HCT116 (cell line): ENCODE data around the gene FMN2. TPM values are rescaled to one million over a fixed set of nuclear protein-coding genes. Genes with fewer than 3 reads are reported as not detected.

Source experiments
- ATAC-seq: fragments of 200-7000 bp; cut with Tn5 transposase; 2 replicates; pipeline ENCODE4 v1.9.1; 2020; ENCODE audit warnings: mild to moderate bottlenecking, moderate library complexity
- BruUV-seq: library from RNA; stranded (reverse); fragments of 400-500 nt; replicated peaks from 2 replicates; lab custom pipeline; 2021; lab: Mats Ljungman, UMichigan
- CTCF ChIA-PET: fragments of 300-600 bp; sonication (Branson Sonifier 250); formaldehyde crosslinking; loops from one replicate; lab custom pipeline; 2021; ENCODE audit warnings: antibody characterized with exemption; lab: Charles Lee
- POLR2A ChIA-PET: fragments of 300-600, 350-600 bp; sonication (Branson Sonifier 250); formaldehyde crosslinking; loops from one replicate; lab custom pipeline; 2021; ENCODE audit warnings: antibody characterized with exemption; lab: Charles Lee
- RAD21 ChIA-PET, 2 experiments: fragments of 300-600 bp; sonication (Branson Sonifier 250); formaldehyde crosslinking; loops; one replicate each; lab custom pipeline; 2023; ENCODE audit warnings: low total read pairs in 2 of 2; ENCODE audit not compliant: uncharacterized antibody in 2 of 2, unreplicated experiment in 2 of 2, low non-redundant PET in 1 of 2; lab: Charles Lee
- DNase-seq: peaks from one replicate; pipeline ENCODE4 v3.0.0-alpha.2; 2010; ENCODE audit warnings: low read depth, low spot score
- H2AFZ ChIP-seq: fragments of 200-600 bp; shearing (Covaris generic), sonication (generic); 2 replicates; pipeline ENCODE4 v1.6.1; 2017; ENCODE audit warnings: low read depth, mixed run types, mixed read lengths, antibody characterized with exemption, low read length; ENCODE audit not compliant: poor library complexity, severe bottlenecking
- H3K27ac ChIP-seq: 2 replicates; pipeline ENCODE4 v1.5.1; 2012; ENCODE audit warnings: low read depth, low read length
- H3K27me3 ChIP-seq: fragments of 200-600 bp; sonication (generic); 2 replicates; pipeline ENCODE4 v1.6.1; 2016; ENCODE audit warnings: mixed run types, low read length, mixed read lengths; ENCODE audit not compliant: insufficient read depth
- H3K36me3 ChIP-seq, 2 experiments: fragments of 200-500 bp in 1 of 2; fragments of 200-600 bp in 1 of 2; sonication (Bioruptor generic) in 1 of 2; sonication (generic) in 1 of 2; 2 replicates each; pipeline versions ENCODE4 v1.5.1 to v1.6.1; 2014 to 2016; ENCODE audit warnings: low read length in 2 of 2, inconsistent platforms in 1 of 2, mixed read lengths in 1 of 2, mixed run types in 1 of 2; ENCODE audit not compliant: insufficient read depth in 2 of 2, control insufficient read depth in 1 of 2
- H3K4me1 ChIP-seq, 2 experiments: fragments of 200-600 bp in 1 of 2; sonication (generic) in 1 of 2; 2 replicates each; pipeline versions ENCODE4 v1.5.1 to v1.6.1; 2012 to 2017; ENCODE audit warnings: low read length in 2 of 2, inconsistent platforms in 1 of 2, mild to moderate bottlenecking in 1 of 2, mixed read lengths in 1 of 2, mixed run types in 1 of 2, moderate library complexity in 1 of 2; ENCODE audit not compliant: insufficient read depth in 2 of 2, control insufficient read depth in 1 of 2
- H3K4me2 ChIP-seq: fragments of 200-600 bp; sonication (generic); 2 replicates; pipeline ENCODE4 v1.6.1; 2017; ENCODE audit warnings: mixed run types, low read length, mixed read lengths
- H3K4me3 ChIP-seq, 2 experiments: fragments of 200-600 bp in 1 of 2; sonication (generic) in 1 of 2; replicated peaks in 1 of 2; 2 replicates each; pipeline ENCODE4 v1.5.1; 2011 to 2016; ENCODE audit warnings: low read length in 2 of 2, control low read depth in 1 of 2, low read depth in 1 of 2, mild to moderate bottlenecking in 1 of 2, mixed read lengths in 1 of 2, mixed run types in 1 of 2
- H3K79me2 ChIP-seq: fragments of 200-600 bp; sonication (generic); 2 replicates; pipeline ENCODE4 v1.6.1; 2017; ENCODE audit warnings: mild to moderate bottlenecking, mixed run types, low read length, moderate library complexity, mixed read lengths; ENCODE audit not compliant: insufficient read depth
- H3K9ac ChIP-seq: fragments of 200-600 bp; sonication (generic); 2 replicates; pipeline ENCODE4 v1.6.1; 2016; ENCODE audit warnings: low read length, mixed read lengths
- H3K9me2 ChIP-seq: fragments of 200-600 bp; sonication (generic), shearing (Covaris generic); 2 replicates; pipeline ENCODE4 v1.6.1; 2017; ENCODE audit warnings: mixed run types, mild to moderate bottlenecking, moderate library complexity; ENCODE audit not compliant: insufficient read depth
- H3K9me3 ChIP-seq, 2 experiments: fragments of 200-500 bp in 1 of 2; fragments of 200-600 bp in 1 of 2; sonication (Bioruptor generic) in 1 of 2; sonication (generic) in 1 of 2; 2 replicates each; pipeline ENCODE4 v1.6.1; 2014 to 2017; ENCODE audit warnings: low read length in 2 of 2, mixed read lengths in 2 of 2, inconsistent platforms in 1 of 2, low read depth in 1 of 2, mild to moderate bottlenecking in 1 of 2, mixed run types in 1 of 2, moderate library complexity in 1 of 2; ENCODE audit not compliant: control insufficient read depth in 1 of 2, insufficient read depth in 1 of 2
- H4K20me1 ChIP-seq: fragments of 200-600 bp; sonication (generic), shearing (Covaris generic); 2 replicates; pipeline ENCODE4 v1.6.1; 2017; ENCODE audit warnings: mixed run types, mild to moderate bottlenecking, moderate library complexity; ENCODE audit not compliant: insufficient read depth
- ATF3 ChIP-seq: IDR thresholded peaks from 2 replicates; pipeline ENCODE4 v1.6.1; 2012
- CBX3 ChIP-seq: IDR thresholded peaks from 2 replicates; pipeline ENCODE4 v1.6.1; 2012; ENCODE audit warnings: low read depth
- ELF1 ChIP-seq: IDR thresholded peaks from 2 replicates; pipeline ENCODE4 v1.6.1; 2012; ENCODE audit warnings: low read depth, borderline replicate concordance
- EZH2 ChIP-seq: fragments of 200-600 bp; sonication (generic); IDR thresholded peaks from 2 replicates; pipeline ENCODE4 v1.6.1; 2017; ENCODE audit warnings: antibody characterized with exemption, mixed run types
- FOSL1 ChIP-seq: IDR thresholded peaks from 2 replicates; pipeline ENCODE4 v1.6.1; 2012; ENCODE audit warnings: low read depth
- JUND ChIP-seq: IDR thresholded peaks from 2 replicates; pipeline ENCODE4 v1.6.1; 2012
- POLR2A ChIP-seq: IDR thresholded peaks from 2 replicates; pipeline ENCODE4 v1.7.0; 2011; ENCODE audit warnings: borderline replicate concordance; ENCODE audit not compliant: insufficient read depth, insufficient read length; ENCODE audit errors: extremely low read depth
- POLR2AphosphoS5 ChIP-seq: IDR thresholded peaks from 2 replicates; pipeline ENCODE4 v1.6.1; 2011; ENCODE audit warnings: mild to moderate bottlenecking, low read depth, low read length, moderate library complexity
- RAD21 ChIP-seq: IDR thresholded peaks from 2 replicates; pipeline ENCODE4 v1.6.1; 2012; ENCODE audit warnings: low read depth, mild to moderate bottlenecking
- REST ChIP-seq: IDR thresholded peaks from 2 replicates; pipeline ENCODE4 v1.6.1; 2012; ENCODE audit warnings: low read depth
- SIN3A ChIP-seq: IDR thresholded peaks from 2 replicates; pipeline ENCODE4 v1.6.1; 2012; ENCODE audit warnings: low read depth
- SP1 ChIP-seq: IDR thresholded peaks from 2 replicates; pipeline ENCODE4 v1.6.1; 2012; ENCODE audit warnings: low read depth
- SRF ChIP-seq: IDR thresholded peaks from 2 replicates; pipeline ENCODE4 v1.6.1; 2012; ENCODE audit warnings: low read depth
- TCF7L2 ChIP-seq: IDR thresholded peaks from 2 replicates; pipeline ENCODE4 v1.7.0; 2011; ENCODE audit warnings: borderline replicate concordance, inconsistent platforms; ENCODE audit not compliant: insufficient read depth, insufficient read length; ENCODE audit errors: extremely low read depth
- ZBTB33 ChIP-seq: IDR thresholded peaks from 2 replicates; pipeline ENCODE4 v1.6.1; 2011; ENCODE audit warnings: mild to moderate bottlenecking, low read length, moderate library complexity; ENCODE audit not compliant: insufficient replicate concordance; ENCODE audit errors: extremely low read depth
- ZFX ChIP-seq: fragments of 450-650 bp; IDR thresholded peaks from 2 replicates; pipeline ENCODE4 v1.6.1; 2017
- intact Hi-C: fragments of 100-400 bp; cut with micrococcal nuclease; formaldehyde crosslinking; loops from 2 replicates; pipeline ENCODE4 v1.10.0; 2022
- total RNA-seq: library from RNA; stranded (reverse); gene quantifications from one replicate; pipeline ENCODE4 v1.2.1, GENCODE V29; 2021; ENCODE audit not compliant: unreplicated experiment
- TF ChIP-seq, protein P1 (sequence below), 3 experiments: fragments of 200-600 bp in 1 of 3; sonication (generic) in 1 of 3; IDR thresholded peaks in 2 of 3; conservative IDR thresholded peaks in 1 of 3; 2 replicates each; pipeline ENCODE4 v1.5.1; 2012 to 2017; ENCODE audit warnings: low read depth in 2 of 3, low read length in 2 of 3, antibody characterized with exemption in 1 of 3, borderline replicate concordance in 1 of 3, control low read depth in 1 of 3, mild to moderate bottlenecking in 1 of 3, mixed read lengths in 1 of 3, mixed run types in 1 of 3, moderate library complexity in 1 of 3; ENCODE audit not compliant: insufficient read depth in 1 of 3

Gene FMN2
- total RNA-seq, 1 experiment from 2014 or later = not detected

GRCh38 chr1:240134596-240134995 is 42.9 kb downstream of the FMN2 start:
- no peak overlapping the region for H2AFZ ChIP-seq
- H3K9ac ChIP-seq = no peak overlapping the region
- ATAC-seq (no peak), DNase-seq (no peak)
- RAD21 ChIA-PET = no interaction called here
- no peaks in the 10 kb centered on the region for H3K79me2 ChIP-seq
- no peaks in the 10 kb centered on the region for H3K36me3 ChIP-seq
- no peak overlapping the region for H3K4me2 ChIP-seq
- H3K27me3 ChIP-seq = no peaks in the 10 kb centered on the region
- BruUV-seq = no TSS peak
- CTCF ChIA-PET = no interaction called here
- H4K20me1 ChIP-seq = no peaks in the 10 kb centered on the region
- intact Hi-C loops = no loop called here
- TF ChIP-seq SP1 (no peak), ZBTB33 (no peak), ATF3 (no peak), RAD21 (no peak), POLR2AphosphoS5 (no peak), TCF7L2 (no peak), EZH2 (no peak), ZFX (no peak), POLR2A (no peak), REST (no peak), SRF (no peak), JUND (no peak), SIN3A (no peak), FOSL1 (no peak), ELF1 (no peak), CBX3 (no peak)
- TF ChIP-seq, protein P1, sequence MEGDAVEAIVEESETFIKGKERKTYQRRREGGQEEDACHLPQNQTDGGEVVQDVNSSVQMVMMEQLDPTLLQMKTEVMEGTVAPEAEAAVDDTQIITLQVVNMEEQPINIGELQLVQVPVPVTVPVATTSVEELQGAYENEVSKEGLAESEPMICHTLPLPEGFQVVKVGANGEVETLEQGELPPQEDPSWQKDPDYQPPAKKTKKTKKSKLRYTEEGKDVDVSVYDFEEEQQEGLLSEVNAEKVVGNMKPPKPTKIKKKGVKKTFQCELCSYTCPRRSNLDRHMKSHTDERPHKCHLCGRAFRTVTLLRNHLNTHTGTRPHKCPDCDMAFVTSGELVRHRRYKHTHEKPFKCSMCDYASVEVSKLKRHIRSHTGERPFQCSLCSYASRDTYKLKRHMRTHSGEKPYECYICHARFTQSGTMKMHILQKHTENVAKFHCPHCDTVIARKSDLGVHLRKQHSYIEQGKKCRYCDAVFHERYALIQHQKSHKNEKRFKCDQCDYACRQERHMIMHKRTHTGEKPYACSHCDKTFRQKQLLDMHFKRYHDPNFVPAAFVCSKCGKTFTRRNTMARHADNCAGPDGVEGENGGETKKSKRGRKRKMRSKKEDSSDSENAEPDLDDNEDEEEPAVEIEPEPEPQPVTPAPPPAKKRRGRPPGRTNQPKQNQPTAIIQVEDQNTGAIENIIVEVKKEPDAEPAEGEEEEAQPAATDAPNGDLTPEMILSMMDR (IDR thresholded peaks at IDR 0.05 in 2 of 3, conservative IDR thresholded peaks at IDR 0.05 in 1 of 3; ENCODE audit: borderline replicate concordance in 1 of 3, insufficient read depth in 1 of 3, low read depth in 2 of 3, low read length in 2 of 3) = no peak
- POLR2A ChIA-PET = no interaction called here
- no peaks in the 10 kb centered on the region for H3K4me1 ChIP-seq
- no peak overlapping the region for H3K4me3 ChIP-seq
- H3K9me3 ChIP-seq = peaks cover 3 to 9% of the 10 kb centered on the region in 2 experiments; a peak in 2 of 4 replicates
- H3K27ac ChIP-seq = no peak overlapping the region
- no peaks in the 10 kb centered on the region for H3K9me2 ChIP-seq
